Measurements from ENCODE around the gene ZBTB17. TPM values are rescaled to one million over a fixed set of nuclear protein-coding genes. Genes with fewer than 3 reads are reported as not detected.
"Not testable (repeated sequence)": the region's sequence is repeated elsewhere in the genome, so short reads cannot be mapped to it uniquely, and the experiment has no call there.

Gene ZBTB17
- total and polyA plus RNA-seq, 2 of the 8 experiments (the other 6 are each of a cell fraction or from before 2014, with no cell fraction given): 24.7 to 36.2 TPM

DNA sequence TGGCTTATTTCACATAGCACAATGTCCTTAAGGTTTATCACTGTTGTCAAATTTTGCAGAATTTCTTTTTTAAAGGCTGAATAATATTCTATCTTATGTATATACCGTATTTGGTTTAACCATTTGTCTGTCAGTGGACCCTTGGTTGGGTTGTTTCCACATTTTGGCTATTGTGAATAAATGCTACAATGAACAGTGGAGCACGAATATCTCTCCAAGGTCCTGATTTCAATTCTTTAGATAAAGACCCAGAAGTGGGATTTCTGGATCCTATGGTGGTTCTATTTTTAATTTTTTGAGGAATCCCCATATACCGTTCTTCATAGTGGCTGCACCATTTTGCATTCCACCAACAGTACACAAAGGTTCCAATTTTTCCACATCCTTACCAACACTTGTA lies 5.8 kb upstream of the ZBTB17 start (continued):
- TF ChIP-seq EP300 (IDR thresholded peaks at IDR 0.05; ENCODE audit: borderline replicate concordance in 1 of 2, low read depth in 2 of 2, low read length in 2 of 2) (no peak), SP2 (IDR thresholded peaks at IDR 0.05; ENCODE audit: low read length) (no peak), TBP (IDR thresholded peaks at IDR 0.05; ENCODE audit: low read depth, low read length) (no peak)

DNA sequence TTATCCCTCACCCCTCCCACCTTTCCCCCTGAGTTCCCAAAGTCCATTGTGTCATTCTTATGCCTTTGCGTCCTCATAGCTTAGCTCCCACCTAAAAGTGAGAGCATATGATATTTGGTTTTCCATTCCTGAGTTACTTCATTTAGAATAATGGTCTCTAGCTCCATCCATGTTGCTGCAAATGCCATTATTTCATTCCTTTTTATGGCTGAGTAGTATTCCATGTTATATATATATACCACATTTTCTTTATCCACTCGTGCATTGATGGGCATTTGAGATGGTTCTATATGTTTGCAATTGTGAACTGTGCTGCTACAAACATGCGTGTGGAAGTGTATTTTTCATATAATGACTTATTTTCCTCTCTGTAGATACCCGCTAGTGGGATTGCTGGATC lies 2.0 kb upstream of the ZBTB17 start:
- H4K5ac ChIP-seq (ENCODE audit: insufficient read length, low read depth, low read length); H3K27me3 ChIP-seq (replicated peaks in 1 of 4; ENCODE audit: control insufficient read depth in 3 of 4, extremely low read depth in 1 of 4, insufficient read depth in 3 of 4, low read length in 3 of 4); H2AK5ac ChIP-seq (ENCODE audit: low read depth, low read length); H2BK20ac ChIP-seq (ENCODE audit: low read length); H3K18ac ChIP-seq (ENCODE audit: extremely low read depth, low read length); H2BK120ac ChIP-seq (replicated peaks; ENCODE audit: low read depth, low read length); H3K23ac ChIP-seq (ENCODE audit: insufficient read length); H3K23me2 ChIP-seq (ENCODE audit: low read depth, low read length); H4K20me1 ChIP-seq (replicated peaks in 1 of 2; ENCODE audit: control insufficient read depth in 1 of 2, insufficient read depth in 2 of 2, low read length in 2 of 2); H3K14ac ChIP-seq (ENCODE audit: insufficient read length); H3K4ac ChIP-seq (replicated peaks; ENCODE audit: insufficient read length, low read depth, low read length); H2BK5ac ChIP-seq (ENCODE audit: low read depth, low read length); H4K8ac ChIP-seq (ENCODE audit: extremely low read depth, insufficient read depth, low read length); H3K4me2 ChIP-seq (ENCODE audit: insufficient read depth in 1 of 2, low read depth in 2 of 2, low read length in 2 of 2); H3K9me3 ChIP-seq (ENCODE audit: insufficient read depth in 2 of 2, low read depth in 1 of 2, low read length in 1 of 2); H3K27ac ChIP-seq (ENCODE audit: low read depth, low read length); H2AFZ ChIP-seq (ENCODE audit: low read length); POLR2A ChIA-PET (ENCODE audit: partially characterized antibody); FAIRE-seq; H3K36me3 ChIP-seq (ENCODE audit: control insufficient read depth in 2 of 4, insufficient read depth in 4 of 4, low read length in 3 of 4); H3K79me1 ChIP-seq (ENCODE audit: low read depth, low read length); H2BK15ac ChIP-seq (ENCODE audit: low read length); DNase-seq (ENCODE audit: low read depth in 1 of 2, low spot score in 2 of 2); H4K91ac ChIP-seq (replicated peaks; ENCODE audit: insufficient read length, low read length); H3K56ac ChIP-seq (replicated peaks; ENCODE audit: insufficient read length, low read depth, low read length); H3K4me3 ChIP-seq (ENCODE audit: extremely low read depth in 1 of 4, insufficient read depth in 2 of 4, low read depth in 3 of 4, low read length in 4 of 4); H3K4me1 ChIP-seq (replicated peaks in 1 of 4; ENCODE audit: control insufficient read depth in 3 of 4, insufficient read depth in 4 of 4, low read length in 3 of 4); H2BK12ac ChIP-seq (ENCODE audit: low read depth, low read length); H3K9ac ChIP-seq (replicated peaks in 1 of 4; ENCODE audit: extremely low read depth in 1 of 4, low read depth in 3 of 4, low read length in 3 of 4): not testable (repeated sequence)
- peaks cover 0 to 12% of the 10 kb centered on the region in 2 experiments; a peak in 2 of 4 replicates for H3K79me2 ChIP-seq (ENCODE audit: control insufficient read depth in 1 of 2, insufficient read depth in 2 of 2, low read length in 2 of 2)
- CTCF ChIA-PET (ENCODE audit: partially characterized antibody): interaction anchor here (0.7 to 2.5 kb wide), 2 partner anchors 42 to 175 kb away, joined by 3 to 9 read pairs; no protein-coding TSS in a partner anchor
- WGBS, 2 experiments (ENCODE audit: extremely low coverage in 1 of 2, insufficient coverage in 1 of 2, insufficient read length in 1 of 2, insufficient replicate concordance in 2 of 2, low coverage in 1 of 2, low lambda C conversion rate in 2 of 2, missing lambda C conversion rate in 1 of 2): 80% methylated on average over 4 of the region's 4 CpGs; no CpG with 5 or more reads in 1 of the 2 experiments

All from H1 (cell line).